Neural progenitor cell (in vitro differentiated cells): ENCODE results near the gene PDLIM1. TPM values are rescaled to one million over a fixed set of nuclear protein-coding genes. Genes with fewer than 3 reads are reported as not detected.
"Not testable (repeated sequence)": the region's sequence is repeated elsewhere in the genome, so short reads cannot be mapped to it uniquely, and the experiment has no call there.

ENCODE experiments used
- DNase-seq: peaks from one replicate; pipeline ENCODE4 v3.0.0-alpha.2; 2016; ENCODE audit warnings: low spot score
- H2AFZ ChIP-seq: fragments of 200-600 bp; sonication (generic); replicated peaks from 2 replicates; pipeline ENCODE4 v1.6.1; 2016; ENCODE audit warnings: antibody characterized with exemption
- H3F3A ChIP-seq: fragments of 200-600 bp; sonication (generic); 2 replicates; pipeline ENCODE4 v1.6.1; 2016; ENCODE audit warnings: antibody characterized with exemption, low read depth
- H3K27ac ChIP-seq: fragments of 200-600 bp; sonication (generic); 2 replicates; pipeline ENCODE4 v1.5.1; 2016; ENCODE audit warnings: mild to moderate bottlenecking
- H3K27me3 ChIP-seq: fragments of 200-600 bp; sonication (generic); 2 replicates; pipeline ENCODE4 v1.6.1; 2016; ENCODE audit warnings: mild to moderate bottlenecking, moderate library complexity
- H3K36me3 ChIP-seq: fragments of 200-600 bp; sonication (generic); 2 replicates; pipeline ENCODE4 v1.5.1; 2016
- H3K4me1 ChIP-seq: fragments of 200-600 bp; sonication (generic); 2 replicates; pipeline ENCODE4 v1.6.1; 2016; ENCODE audit warnings: mixed run types
- H3K4me2 ChIP-seq: fragments of 200-600 bp; sonication (generic); 2 replicates; pipeline ENCODE4 v1.6.1; 2016
- H3K4me3 ChIP-seq: fragments of 200-600 bp; sonication (generic); 2 replicates; pipeline ENCODE4 v1.5.1; 2016
- H3K79me2 ChIP-seq: fragments of 200-600 bp; sonication (generic); 2 replicates; pipeline ENCODE4 v1.6.1; 2016; ENCODE audit warnings: low read depth
- H3K9ac ChIP-seq: fragments of 200-600 bp; sonication (generic); 2 replicates; pipeline ENCODE4 v1.6.1; 2016
- H3K9me3 ChIP-seq: fragments of 200-600 bp; sonication (generic); 2 replicates; pipeline ENCODE4 v1.5.1; 2016; ENCODE audit warnings: low read depth
- H4K20me1 ChIP-seq: fragments of 200-600 bp; sonication (generic); 2 replicates; pipeline ENCODE4 v1.6.1; 2016; ENCODE audit warnings: low read depth
- H3K27ac Mint-ChIP-seq: 3 replicates; pipeline ENCODE4 v1.8.0; 2021; ENCODE audit warnings: mixed read lengths
- H3K27me3 Mint-ChIP-seq: 2 replicates; pipeline ENCODE4 v1.8.0; 2022; ENCODE audit warnings: low read depth, mild to moderate bottlenecking, inconsistent platforms, moderate library complexity, mixed read lengths; ENCODE audit not compliant: insufficient read depth
- H3K36me3 Mint-ChIP-seq: 3 replicates; pipeline ENCODE4 v1.8.0; 2021; ENCODE audit warnings: mixed read lengths
- H3K4me1 Mint-ChIP-seq: 3 replicates; pipeline ENCODE4 v1.8.0; 2021; ENCODE audit warnings: mixed read lengths
- H3K4me3 Mint-ChIP-seq: 3 replicates; pipeline ENCODE4 v1.8.0; 2021; ENCODE audit warnings: mild to moderate bottlenecking, moderate library complexity, mixed read lengths
- H3K9me3 Mint-ChIP-seq: 3 replicates; pipeline ENCODE4 v1.8.0; 2020; ENCODE audit warnings: mixed read lengths
- EZH2 ChIP-seq: fragments of 200-600 bp; sonication (generic); IDR thresholded peaks from 2 replicates; pipeline ENCODE4 v1.6.1; 2017; ENCODE audit warnings: antibody characterized with exemption, mild to moderate bottlenecking, moderate library complexity
- EZH2phosphoT487 ChIP-seq: fragments of 200-600 bp; sonication (generic); IDR thresholded peaks from 2 replicates; pipeline ENCODE4 v1.6.1; 2017; ENCODE audit warnings: antibody characterized with exemption
- total RNA-seq: library from RNA; depleted of rRNA; stranded (reverse); fragments of >200 nt; gene quantifications from 2 replicates; pipeline ENCODE4 v1.2.3, GENCODE V29; 2015; ENCODE audit warnings: low replicate concordance
- TF ChIP-seq, protein P1 (sequence below): fragments of 200-600 bp; sonication (generic); IDR thresholded peaks from 2 replicates; pipeline ENCODE4 v1.5.1; 2017; ENCODE audit warnings: antibody characterized with exemption, mild to moderate bottlenecking

Gene PDLIM1
- total RNA-seq, 1 donor from 2014 or later, result 4.6 TPM

DNA sequence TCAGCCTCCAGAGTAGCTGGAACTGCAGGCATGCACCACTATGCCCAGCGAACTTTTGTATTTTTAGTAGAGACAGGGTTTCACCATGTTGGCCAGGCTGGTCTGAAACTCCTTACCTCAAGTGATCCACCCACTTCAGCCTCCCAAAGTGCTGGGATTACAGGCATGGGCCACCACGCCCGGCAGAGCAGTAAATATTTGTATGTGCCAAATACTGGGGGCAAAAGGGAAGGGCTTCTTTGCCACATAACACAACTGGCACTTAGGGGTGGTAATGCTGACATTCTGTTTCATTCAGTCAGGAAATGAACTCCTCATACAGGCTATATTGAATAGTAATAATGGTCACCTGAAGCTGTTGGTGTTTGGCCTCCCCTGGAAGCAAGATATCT lies 55.1 kb downstream of the PDLIM1 start:
- no peaks in the 10 kb centered on the region for H3K36me3 Mint-ChIP-seq
- Histone ChIP-seq H3K36me3 (no peaks in the 10 kb centered on the region), H3K4me2 (no peak overlapping the region), H3K27ac (no peak overlapping the region), H3F3A (peaks cover 4% of the 10 kb centered on the region), H4K20me1 (no peaks in the 10 kb centered on the region), H3K79me2 (no peaks in the 10 kb centered on the region), H3K27me3 (no peaks in the 10 kb centered on the region), H3K9ac (no peak overlapping the region), H3K9me3 (no peaks in the 10 kb centered on the region), H2AFZ (no peak overlapping the region), H3K4me1 (peaks cover 5% of the 10 kb centered on the region), H3K4me3 (no peak overlapping the region)
- H3K4me1 Mint-ChIP-seq, result peaks cover 7% of the 10 kb centered on the region
- peaks cover 7% of the 10 kb centered on the region for H3K9me3 Mint-ChIP-seq
- DNase-seq, result no peak
- H3K27ac Mint-ChIP-seq, result no peak overlapping the region
- H3K4me3 Mint-ChIP-seq, result no peak overlapping the region
- peaks cover 7% of the 10 kb centered on the region for H3K27me3 Mint-ChIP-seq
- TF ChIP-seq, protein P1, sequence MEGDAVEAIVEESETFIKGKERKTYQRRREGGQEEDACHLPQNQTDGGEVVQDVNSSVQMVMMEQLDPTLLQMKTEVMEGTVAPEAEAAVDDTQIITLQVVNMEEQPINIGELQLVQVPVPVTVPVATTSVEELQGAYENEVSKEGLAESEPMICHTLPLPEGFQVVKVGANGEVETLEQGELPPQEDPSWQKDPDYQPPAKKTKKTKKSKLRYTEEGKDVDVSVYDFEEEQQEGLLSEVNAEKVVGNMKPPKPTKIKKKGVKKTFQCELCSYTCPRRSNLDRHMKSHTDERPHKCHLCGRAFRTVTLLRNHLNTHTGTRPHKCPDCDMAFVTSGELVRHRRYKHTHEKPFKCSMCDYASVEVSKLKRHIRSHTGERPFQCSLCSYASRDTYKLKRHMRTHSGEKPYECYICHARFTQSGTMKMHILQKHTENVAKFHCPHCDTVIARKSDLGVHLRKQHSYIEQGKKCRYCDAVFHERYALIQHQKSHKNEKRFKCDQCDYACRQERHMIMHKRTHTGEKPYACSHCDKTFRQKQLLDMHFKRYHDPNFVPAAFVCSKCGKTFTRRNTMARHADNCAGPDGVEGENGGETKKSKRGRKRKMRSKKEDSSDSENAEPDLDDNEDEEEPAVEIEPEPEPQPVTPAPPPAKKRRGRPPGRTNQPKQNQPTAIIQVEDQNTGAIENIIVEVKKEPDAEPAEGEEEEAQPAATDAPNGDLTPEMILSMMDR, result no peak
- no peak for TF ChIP-seq EZH2
- no peak for TF ChIP-seq EZH2phosphoT487

DNA sequence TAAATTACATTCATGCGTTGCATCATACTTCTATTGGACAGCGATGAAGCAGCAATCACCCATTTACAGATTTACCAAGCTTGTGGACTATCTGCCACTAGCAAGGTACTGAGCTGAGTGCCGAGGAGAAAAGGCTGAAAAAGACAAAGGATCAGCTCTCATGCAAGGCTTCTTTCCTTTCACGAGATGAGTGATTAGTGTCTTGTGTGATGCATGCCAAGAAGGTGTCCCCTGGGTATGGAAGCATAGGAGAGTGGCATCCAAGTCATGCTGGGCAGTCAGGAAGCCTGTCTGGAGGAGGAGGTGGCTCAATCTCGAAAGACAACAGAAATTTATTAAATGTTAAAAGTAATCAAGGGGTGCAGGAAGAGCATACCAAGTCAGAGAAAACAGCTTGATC lies 55.9 kb downstream of the PDLIM1 start:
- Histone ChIP-seq H3K4me1 (peaks cover 8% of the 10 kb centered on the region), H2AFZ (no peak overlapping the region), H4K20me1 (no peaks in the 10 kb centered on the region), H3K4me3 (no peak overlapping the region), H3K27me3 (no peaks in the 10 kb centered on the region), H3K9ac (peak overlapping the region; percentile 7), H3K9me3 (no peaks in the 10 kb centered on the region), H3F3A (peaks cover 11% of the 10 kb centered on the region), H3K4me2 (no peak overlapping the region), H3K27ac (no peak overlapping the region), H3K36me3 (no peaks in the 10 kb centered on the region), H3K79me2 (no peaks in the 10 kb centered on the region)
- Mint-ChIP-seq H3K4me1 (peaks cover 7% of the 10 kb centered on the region), H3K27me3 (peaks cover 8% of the 10 kb centered on the region), H3K27ac (peak overlapping the region; percentile 86), H3K4me3 (no peak overlapping the region), H3K9me3 (peaks cover 12% of the 10 kb centered on the region), H3K36me3 (no peaks in the 10 kb centered on the region)
- no peak for DNase-seq
- no peak for TF ChIP-seq EZH2
- TF ChIP-seq EZH2phosphoT487, result no peak
- TF ChIP-seq, protein P1, result no peak

DNA sequence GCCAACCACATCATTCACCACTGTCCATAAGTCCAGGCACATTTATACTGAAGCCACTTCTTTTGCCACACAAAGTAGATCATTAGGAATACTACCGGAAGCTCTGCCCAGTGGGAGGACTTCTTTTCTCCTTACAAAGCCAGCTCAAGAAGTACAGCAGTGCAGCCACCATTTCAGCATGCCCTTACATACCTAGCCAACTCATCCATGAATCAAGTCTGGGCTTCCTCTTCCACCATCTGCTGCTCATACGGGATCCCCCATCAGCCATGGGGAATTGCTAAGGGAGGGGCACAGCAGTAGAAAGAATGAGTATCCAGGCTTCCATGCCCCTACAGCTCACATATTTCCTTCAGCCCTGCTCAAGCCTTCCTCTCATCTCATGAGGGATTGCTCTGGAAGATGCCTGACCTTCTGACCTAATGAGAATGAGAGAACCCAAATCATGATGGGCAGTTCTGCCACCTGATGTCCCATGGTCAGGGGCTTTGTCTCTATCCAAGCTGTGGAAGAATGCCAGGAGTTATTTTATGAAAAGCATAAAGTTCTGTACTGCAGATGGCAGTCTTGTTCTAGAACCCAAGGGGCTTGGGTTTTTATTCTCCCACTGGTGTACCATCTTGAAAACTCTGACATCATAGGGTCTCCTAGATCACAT lies 57.3 kb downstream of the PDLIM1 start:
- Histone ChIP-seq H3K4me3 (no peak overlapping the region), H3K27me3 (no peaks in the 10 kb centered on the region), H3K9ac (no peak overlapping the region), H2AFZ (no peak overlapping the region), H3K9me3 (no peaks in the 10 kb centered on the region), H3K4me1 (peaks cover 18% of the 10 kb centered on the region), H3F3A (peaks cover 24% of the 10 kb centered on the region), H3K79me2 (no peaks in the 10 kb centered on the region), H3K36me3 (no peaks in the 10 kb centered on the region), H3K4me2 (no peak overlapping the region), H3K27ac (no peak overlapping the region), H4K20me1 (no peaks in the 10 kb centered on the region)
- no peak overlapping the region for H3K4me3 Mint-ChIP-seq
- H3K9me3 Mint-ChIP-seq, result peaks cover 9% of the 10 kb centered on the region
- H3K4me1 Mint-ChIP-seq, result peaks cover 7% of the 10 kb centered on the region
- H3K27ac Mint-ChIP-seq, result no peak overlapping the region
- H3K27me3 Mint-ChIP-seq, result peaks cover 8% of the 10 kb centered on the region
- DNase-seq, result no peak
- H3K36me3 Mint-ChIP-seq, result no peaks in the 10 kb centered on the region
- TF ChIP-seq, protein P1, result no peak
- no peak for TF ChIP-seq EZH2
- no peak for TF ChIP-seq EZH2phosphoT487

DNA sequence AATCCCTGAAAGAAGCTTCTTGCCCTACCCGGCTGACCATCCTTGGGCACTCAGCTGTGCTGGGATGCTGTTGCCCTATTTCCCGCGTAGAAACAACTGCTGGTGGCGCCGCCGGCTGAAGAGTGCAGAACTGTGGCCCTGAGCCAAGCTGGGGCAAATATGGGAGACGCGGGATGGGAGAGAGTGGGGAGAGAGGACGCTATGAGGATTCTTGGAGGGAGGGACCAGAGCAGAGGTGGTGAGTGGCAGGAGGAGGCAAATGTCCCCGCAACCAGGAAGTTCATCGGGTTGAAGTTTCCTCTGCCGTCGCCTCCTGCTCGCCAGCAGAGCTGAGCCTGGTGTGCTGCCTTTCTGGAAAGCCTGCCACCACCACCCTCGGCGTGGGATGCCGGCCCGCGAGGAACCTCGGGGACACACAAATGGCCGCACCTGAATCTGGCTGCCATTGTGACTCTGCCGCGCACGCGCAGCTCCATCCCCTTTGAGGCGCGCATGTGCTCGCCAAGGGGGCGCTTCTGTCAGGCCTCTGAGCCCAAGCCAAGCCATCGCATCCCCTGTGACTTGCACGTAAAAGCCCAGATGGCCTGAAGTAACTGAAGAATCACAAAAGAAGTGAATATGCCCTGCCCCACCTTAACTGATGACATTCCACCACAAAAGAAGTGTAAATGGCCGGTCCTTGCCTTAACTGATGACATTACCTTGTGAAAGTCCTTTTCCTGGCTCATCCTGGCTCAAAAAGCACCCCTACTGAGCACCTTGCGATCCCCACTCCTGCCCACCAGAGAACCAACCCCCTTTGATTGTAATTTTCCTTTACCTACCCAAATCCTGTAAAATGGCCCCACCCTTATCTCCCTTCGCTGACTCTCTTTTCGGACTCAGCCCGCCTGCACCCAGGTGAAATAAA lies 59.9 kb downstream of the PDLIM1 start:
- H3K27me3 ChIP-seq, H3K9ac ChIP-seq, H3K9me3 ChIP-seq, H3K9me3 Mint-ChIP-seq, H3K79me2 ChIP-seq, H3K36me3 ChIP-seq, H3K27ac Mint-ChIP-seq, H4K20me1 ChIP-seq, H3K36me3 Mint-ChIP-seq, H3K4me1 Mint-ChIP-seq, H3K27me3 Mint-ChIP-seq: not testable (repeated sequence)
- H3K4me3 Mint-ChIP-seq, result peak overlapping the region; percentile 72
- Histone ChIP-seq H2AFZ (peak overlapping the region; percentile 84), H3K4me2 (peak overlapping the region; percentile 64), H3K4me3 (peak overlapping the region; percentile 40), H3K27ac (peak overlapping the region; percentile 60), H3K4me1 (peaks cover 18% of the 10 kb centered on the region), H3F3A (peaks cover 24% of the 10 kb centered on the region)
- DNase-seq, result peak; percentile 70
